Kidney glomerular epithelial cell (primary cell): ENCODE data around the gene FAM222A.

Experiments used
- DNase-seq: peaks from one replicate; lab custom pipeline; 2025; lab: John Stamatoyannopoulos, UW

Gene FAM222A

GRCh38 chr12:109773384-109774011, 59.9 kb downstream of the FAM222A start:
- DNase-seq = no peak

- DNase-seq = peak; percentile 56
Observed at GRCh38 chr12:109775172-109775881, 61.7 kb downstream of the FAM222A start.

GRCh38 chr12:109776624-109777023, 63.0 kb downstream of the FAM222A start:
- DNase-seq = no peak

DNA sequence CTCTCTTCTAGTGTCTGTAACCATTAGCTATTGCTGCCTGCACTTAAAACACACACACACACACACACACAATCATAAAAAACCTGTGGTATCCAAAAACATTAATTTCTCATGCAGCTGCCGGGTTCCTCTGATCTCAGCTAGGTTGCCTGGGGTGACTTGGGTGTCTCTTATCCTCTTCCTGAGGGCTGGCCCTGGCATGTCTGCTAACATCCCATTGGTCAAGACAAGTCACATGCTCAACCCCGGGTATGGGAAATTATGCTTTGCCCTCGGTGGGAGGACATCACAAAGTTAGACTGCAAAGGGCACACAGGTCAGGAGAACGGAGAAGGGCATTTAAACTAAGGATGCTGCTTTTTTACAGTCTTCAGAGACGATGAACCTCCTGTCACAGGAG, 63.9 kb downstream of the FAM222A start:
- DNase-seq = no peak

- no peak for DNase-seq
Observed at GRCh38 chr12:109778684-109779083, 65.1 kb downstream of the FAM222A start.

GRCh38 chr12:109779382-109779781, 65.8 kb downstream of the FAM222A start:
- no peak for DNase-seq

DNA sequence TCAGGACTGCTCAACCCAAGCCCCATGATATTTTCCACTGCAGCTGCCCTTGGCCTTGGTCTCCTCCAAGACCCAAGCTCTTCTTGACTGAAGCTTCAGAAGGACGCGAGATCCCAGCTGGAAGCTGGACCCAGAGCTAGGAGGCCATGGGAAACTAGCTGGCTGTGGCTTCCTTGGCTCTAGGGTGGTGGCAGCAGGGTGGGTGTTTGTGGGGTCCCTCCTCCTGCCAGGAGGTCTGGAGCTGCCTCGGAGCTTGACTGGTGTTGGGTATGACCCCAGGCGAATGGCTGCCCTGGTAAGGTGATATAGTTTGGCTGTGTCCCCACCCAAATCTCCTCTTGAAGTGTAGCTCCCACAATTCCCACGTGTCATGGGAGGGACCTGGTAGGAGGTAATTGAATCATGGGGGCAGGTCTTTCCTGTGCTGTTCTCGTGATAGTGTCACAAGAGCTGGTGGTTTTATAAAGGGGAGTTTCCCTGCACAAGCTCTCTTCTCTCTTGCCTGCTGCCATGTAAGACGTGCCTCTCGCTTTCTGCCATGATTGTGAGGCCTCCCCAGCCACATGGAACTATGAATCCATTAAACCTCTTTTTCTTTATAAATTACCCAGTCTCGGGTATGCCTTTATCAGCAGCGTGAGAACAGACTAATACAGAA, 68.2 kb downstream of the FAM222A start:
- DNase-seq = no peak

DNA sequence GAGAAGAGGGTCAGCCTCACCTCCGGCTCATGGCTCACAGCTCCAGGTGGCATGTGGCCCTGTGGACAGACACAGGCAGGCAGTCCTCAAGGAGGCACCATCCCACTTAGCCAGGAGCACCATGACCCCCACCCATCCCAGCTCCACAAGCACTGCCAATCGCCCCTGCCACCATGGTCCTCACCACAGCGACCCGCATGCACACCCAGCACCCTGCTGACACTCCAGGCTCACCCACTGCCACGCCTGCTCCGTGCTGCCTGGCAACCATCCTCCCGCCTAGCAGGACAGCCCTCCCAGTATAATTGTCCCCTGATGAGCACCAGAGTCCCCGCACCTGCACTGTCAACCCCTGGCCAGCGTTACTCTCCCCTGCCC, 68.7 kb downstream of the FAM222A start:
- DNase-seq = no peak

DNA sequence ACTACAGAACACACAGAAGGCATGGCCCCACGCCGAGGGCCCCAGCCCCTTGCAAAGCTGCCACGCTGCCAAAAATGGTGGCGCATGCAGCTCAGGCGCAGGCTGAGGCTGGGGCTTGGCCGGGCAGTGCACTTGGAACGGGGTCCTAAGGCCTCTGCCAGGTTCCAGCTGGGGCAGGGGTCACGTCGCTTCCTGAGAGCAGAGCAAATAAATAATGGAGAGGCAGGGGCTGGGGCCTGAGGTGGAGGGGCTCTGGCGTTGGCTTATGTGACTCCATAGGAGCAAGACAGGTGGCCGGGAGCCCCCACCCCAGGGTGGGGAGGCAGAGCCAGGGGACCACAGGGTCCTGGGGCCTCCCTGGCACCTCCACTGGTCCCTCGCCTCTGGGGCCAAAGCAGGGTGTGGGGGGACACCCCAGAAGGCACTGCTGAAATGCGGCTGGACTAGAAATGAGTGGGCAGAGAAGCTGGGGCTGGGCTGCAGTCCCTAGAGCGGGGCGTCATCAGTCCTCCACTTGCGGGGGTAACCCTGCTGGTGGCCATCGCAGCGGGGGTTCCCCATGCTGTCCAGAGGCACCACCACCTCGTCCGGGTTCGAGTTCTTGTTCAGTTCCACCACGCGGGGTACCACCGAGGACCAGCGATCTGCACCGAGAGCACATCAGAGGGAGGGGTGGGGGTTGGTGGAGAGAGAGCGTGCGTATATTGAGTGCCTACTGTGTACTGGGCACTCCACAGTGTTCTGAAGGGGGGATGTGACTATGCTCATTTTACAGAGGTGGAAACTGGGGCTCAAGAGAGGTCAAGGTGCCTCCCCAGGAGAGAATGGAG, 69.7 kb downstream of the FAM222A start:
- DNase-seq = no peak

DNA sequence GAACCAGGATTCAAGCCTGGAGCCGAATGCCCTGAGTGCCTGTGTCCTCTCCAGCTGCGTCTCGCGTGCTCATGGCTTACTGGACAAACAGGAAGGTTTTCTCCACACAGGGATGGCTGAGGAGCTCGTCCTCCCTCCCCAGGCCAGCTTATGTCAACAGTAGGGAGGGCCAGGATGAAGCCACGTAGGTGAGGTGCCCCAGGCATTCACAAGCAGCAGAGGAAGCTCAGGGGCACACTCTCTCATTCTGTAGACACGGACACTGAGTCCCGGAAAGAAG, 70.3 kb downstream of the FAM222A start:
- no peak for DNase-seq

- DNase-seq = no peak
Observed at GRCh38 chr12:109785854-109786253, 72.2 kb downstream of the FAM222A start.

DNA sequence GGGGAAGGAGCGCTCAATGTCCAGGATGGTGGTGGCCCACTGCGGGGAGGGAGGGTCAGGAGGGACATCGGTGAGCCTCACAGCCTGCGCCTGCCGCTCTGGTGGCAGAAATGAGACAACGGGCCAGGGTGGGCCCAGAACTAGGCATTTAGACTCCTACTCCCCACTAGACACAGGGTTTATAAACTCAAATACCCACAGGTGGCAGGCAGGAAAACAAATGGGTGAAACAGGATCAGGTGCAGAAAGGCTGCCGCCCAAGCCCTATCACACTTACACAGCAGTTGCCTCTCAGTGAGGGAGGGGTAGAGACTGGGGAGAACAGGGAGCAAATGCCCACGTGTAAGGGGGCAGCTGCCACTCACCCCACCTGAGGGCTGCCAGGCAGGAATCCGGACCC, 73.2 kb downstream of the FAM222A start:
- DNase-seq = no peak

- no peak for DNase-seq
Observed at GRCh38 chr12:109789526-109790048, 76.0 kb downstream of the FAM222A start.

DNA sequence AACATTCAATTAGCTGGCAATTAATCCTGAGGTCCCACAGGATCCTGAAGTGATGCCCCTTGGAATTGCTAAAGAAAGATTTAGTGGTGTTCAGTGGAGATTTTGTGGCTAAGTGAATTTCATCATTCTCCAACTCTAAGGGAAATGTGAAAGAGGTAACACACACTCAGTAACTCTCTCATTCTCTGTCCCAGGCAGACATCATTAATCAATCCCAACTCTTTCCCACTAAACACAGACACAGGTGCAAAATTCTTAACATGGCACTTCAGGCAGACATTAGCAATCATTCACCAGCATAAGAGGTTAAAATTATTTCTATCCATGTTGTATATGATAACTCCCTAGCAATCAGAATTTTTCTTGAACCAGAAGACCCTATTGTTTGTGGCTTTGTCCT, 79.4 kb downstream of the FAM222A start:
- no peak for DNase-seq

DNA sequence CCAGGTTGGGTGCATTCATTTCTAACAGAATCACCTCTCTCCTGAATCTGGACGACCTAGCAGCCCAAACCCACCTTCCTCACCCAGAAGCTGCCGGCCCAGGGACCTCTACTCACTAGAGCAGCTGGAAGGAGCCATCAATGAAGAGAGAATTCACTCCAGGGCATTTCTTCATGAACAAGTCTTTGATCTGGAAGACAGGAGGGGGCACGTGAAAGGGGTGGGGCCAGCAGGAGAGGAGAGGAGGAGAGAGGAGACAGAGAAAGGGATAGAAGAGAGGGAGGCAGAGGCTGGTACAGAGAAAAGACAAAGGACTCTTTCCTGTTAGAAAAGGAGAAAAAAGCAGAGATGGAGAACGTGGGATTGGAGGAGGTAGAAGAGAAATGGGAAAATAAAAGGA, 79.8 kb downstream of the FAM222A start:
- DNase-seq = no peak

GRCh38 chr12:109793826-109794501, 80.3 kb downstream of the FAM222A start:
- no peak for DNase-seq

- DNase-seq = no peak
Observed at GRCh38 chr12:109795023-109795422, 81.4 kb downstream of the FAM222A start.

DNA sequence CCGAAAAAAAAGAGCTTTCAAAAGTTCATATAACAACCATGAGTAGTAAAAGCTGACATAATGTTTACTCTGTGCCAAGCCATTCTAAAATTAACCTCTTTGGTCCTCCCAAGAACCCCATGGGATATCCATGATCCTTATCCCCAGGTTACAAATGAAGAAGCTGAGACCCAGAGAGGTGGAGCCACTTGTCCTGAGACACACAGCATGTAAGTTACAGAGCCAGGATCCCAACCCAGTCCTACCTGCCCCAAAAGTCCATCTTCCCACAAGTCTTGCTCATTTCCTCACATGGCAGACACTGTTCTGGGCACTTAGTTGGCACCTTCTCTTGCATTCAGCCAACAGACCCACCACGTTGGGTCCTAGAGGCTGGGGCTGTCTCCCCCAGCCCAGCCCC, 82.4 kb downstream of the FAM222A start:
- DNase-seq = no peak

- DNase-seq = no peak
Observed at GRCh38 chr12:109797905-109798669, 84.5 kb downstream of the FAM222A start.

GRCh38 chr12:109798691-109799090, 85.1 kb downstream of the FAM222A start:
- DNase-seq = no peak

GRCh38 chr12:109800536-109800935, 86.9 kb downstream of the FAM222A start:
- DNase-seq = no peak
